H1 (cell line): ENCODE measurements around the gene PLAU. TPM values are rescaled to one million over a fixed set of nuclear protein-coding genes. Genes with fewer than 3 reads are reported as not detected.

Experiments
- CTCF ChIA-PET: fragments of 300-600 bp; sonication (Branson Sonifier 250); formaldehyde crosslinking; loops from one replicate; lab custom pipeline; 2021; ENCODE audit not compliant: partially characterized antibody; lab: Charles Lee
- POLR2A ChIA-PET: fragments of 300-600 bp; sonication (Branson Sonifier 250); formaldehyde crosslinking; loops from one replicate; lab custom pipeline; 2021; ENCODE audit warnings: inconsistent platforms; ENCODE audit not compliant: partially characterized antibody; lab: Charles Lee
- DNase-seq, 2 experiments: peaks; one replicate each; pipeline versions ENCODE4 v3.0.0 to v3.0.0-alpha.2; 2010 to 2022; ENCODE audit warnings: low spot score in 2 of 2, low read depth in 1 of 2, mixed read lengths in 1 of 2
- FAIRE-seq: peaks from 2 replicates; lab custom pipeline; 2011; peaks lifted over from hg19 to GRCh38; lab: Jason Lieb, UNC
- H2AFZ ChIP-seq: 2 replicates; pipeline ENCODE4 v1.8.1; 2012; ENCODE audit warnings: low read length, inconsistent platforms
- H2AK5ac ChIP-seq: 2 replicates; pipeline ENCODE4 v1.6.1; 2013; ENCODE audit warnings: low read depth, low read length
- H2BK120ac ChIP-seq: replicated peaks from 2 replicates; pipeline ENCODE3; 2013; ENCODE audit warnings: low read depth, low read length, inconsistent platforms
- H2BK12ac ChIP-seq: 2 replicates; pipeline ENCODE4 v1.6.1; 2013; ENCODE audit warnings: low read depth, low read length
- H2BK15ac ChIP-seq: 2 replicates; pipeline ENCODE4 v1.6.1; 2013; ENCODE audit warnings: low read length
- H2BK20ac ChIP-seq: 2 replicates; pipeline ENCODE4 v1.6.1; 2013; ENCODE audit warnings: low read length
- H2BK5ac ChIP-seq: 2 replicates; pipeline ENCODE4 v1.6.1; 2013; ENCODE audit warnings: low read depth, low read length
- H3K14ac ChIP-seq: 2 replicates; pipeline ENCODE4 v1.6.1; 2013; ENCODE audit warnings: inconsistent platforms; ENCODE audit not compliant: insufficient read length
- H3K18ac ChIP-seq: 2 replicates; pipeline ENCODE4 v1.6.1; 2013; ENCODE audit warnings: low read length; ENCODE audit errors: extremely low read depth
- H3K23ac ChIP-seq: 2 replicates; pipeline ENCODE4 v1.6.1; 2013; ENCODE audit warnings: inconsistent platforms; ENCODE audit not compliant: insufficient read length
- H3K23me2 ChIP-seq: 2 replicates; pipeline ENCODE4 v1.6.1; 2013; ENCODE audit warnings: low read depth, low read length
- H3K27ac ChIP-seq: 2 replicates; pipeline ENCODE4 v1.6.1; 2011; ENCODE audit warnings: low read depth, low read length, inconsistent platforms
- H3K27me3 ChIP-seq, 4 experiments: replicated peaks in 1 of 4; 1 replicate in 1 of 4; 2 replicates in 3 of 4; pipeline versions ENCODE4 v1.6.1 to v1.8.1; 2011 to 2013; ENCODE audit warnings: low read length in 3 of 4, mild to moderate bottlenecking in 3 of 4, inconsistent platforms in 2 of 4, mixed read lengths in 2 of 4, moderate library complexity in 1 of 4; ENCODE audit not compliant: control insufficient read depth in 3 of 4, insufficient read depth in 3 of 4; ENCODE audit errors: extremely low read depth in 1 of 4
- H3K36me3 ChIP-seq, 4 experiments: 2 replicates each; pipeline versions ENCODE4 v1.6.1 to v1.8.1; 2011 to 2013; ENCODE audit warnings: mild to moderate bottlenecking in 4 of 4, low read length in 3 of 4, moderate library complexity in 2 of 4, control low read depth in 1 of 4, inconsistent platforms in 1 of 4; ENCODE audit not compliant: insufficient read depth in 4 of 4, control insufficient read depth in 2 of 4
- H3K4ac ChIP-seq: replicated peaks from 2 replicates; pipeline ENCODE3; 2013; ENCODE audit warnings: low read length, low read depth, mixed read lengths, inconsistent platforms; ENCODE audit not compliant: insufficient read length
- H3K4me1 ChIP-seq, 4 experiments: replicated peaks in 1 of 4; 1 replicate in 1 of 4; 2 replicates in 3 of 4; pipeline versions ENCODE4 v1.6.1 to v1.8.1; 2011 to 2013; ENCODE audit warnings: low read length in 3 of 4, inconsistent platforms in 2 of 4, mixed read lengths in 1 of 4; ENCODE audit not compliant: insufficient read depth in 4 of 4, control insufficient read depth in 3 of 4
- H3K4me2 ChIP-seq, 2 experiments: 2 replicates each; pipeline versions ENCODE4 v1.6.1 to v1.8.1; 2011 to 2013; ENCODE audit warnings: low read depth in 2 of 2, low read length in 2 of 2, control low read depth in 1 of 2, inconsistent platforms in 1 of 2, mild to moderate bottlenecking in 1 of 2; ENCODE audit not compliant: insufficient read depth in 1 of 2
- H3K4me3 ChIP-seq, 4 experiments: fragments of 200-600, 300-600 bp in 1 of 4; sonication (generic), shearing (Covaris generic), sonication (Bioruptor Twin) in 1 of 4; 2 replicates each; pipeline versions ENCODE4 v1.5.1 to v1.8.1; 2011 to 2016; ENCODE audit warnings: low read length in 4 of 4, low read depth in 3 of 4, control low read depth in 2 of 4, inconsistent platforms in 2 of 4, mild to moderate bottlenecking in 2 of 4, mixed read lengths in 1 of 4, moderate library complexity in 1 of 4; ENCODE audit not compliant: insufficient read depth in 2 of 4; ENCODE audit errors: extremely low read depth in 1 of 4
- H3K56ac ChIP-seq: replicated peaks from 2 replicates; pipeline ENCODE3; 2013; ENCODE audit warnings: low read depth, mild to moderate bottlenecking, mixed read lengths, low read length, inconsistent platforms; ENCODE audit not compliant: insufficient read length
- H3K79me1 ChIP-seq: 2 replicates; pipeline ENCODE4 v1.6.1; 2013; ENCODE audit warnings: low read depth, low read length, control low read depth
- H3K79me2 ChIP-seq, 2 experiments: 2 replicates each; pipeline versions ENCODE4 v1.6.1 to v1.8.1; 2012 to 2013; ENCODE audit warnings: low read length in 2 of 2, mild to moderate bottlenecking in 2 of 2, inconsistent platforms in 1 of 2; ENCODE audit not compliant: insufficient read depth in 2 of 2, control insufficient read depth in 1 of 2
- H3K9ac ChIP-seq, 4 experiments: replicated peaks in 1 of 4; 1 replicate in 1 of 4; 2 replicates in 3 of 4; pipeline versions ENCODE4 v1.6.1 to v1.8.1; 2011 to 2013; ENCODE audit warnings: low read depth in 3 of 4, low read length in 3 of 4, control low read depth in 2 of 4, mild to moderate bottlenecking in 2 of 4, moderate library complexity in 2 of 4, inconsistent platforms in 1 of 4; ENCODE audit errors: extremely low read depth in 1 of 4
- H3K9me3 ChIP-seq, 2 experiments: 2 replicates each; pipeline versions ENCODE4 v1.6.1 to v1.8.1; 2012 to 2013; ENCODE audit warnings: mild to moderate bottlenecking in 2 of 2, moderate library complexity in 2 of 2, control low read depth in 1 of 2, inconsistent platforms in 1 of 2, low read depth in 1 of 2, low read length in 1 of 2, mixed read lengths in 1 of 2; ENCODE audit not compliant: insufficient read depth in 2 of 2
- H4K20me1 ChIP-seq, 2 experiments: replicated peaks in 1 of 2; 2 replicates each; pipeline versions ENCODE3 to v1.8.1; 2011 to 2013; ENCODE audit warnings: inconsistent platforms in 2 of 2, low read length in 2 of 2, mild to moderate bottlenecking in 1 of 2; ENCODE audit not compliant: insufficient read depth in 2 of 2, control insufficient read depth in 1 of 2
- H4K5ac ChIP-seq: 2 replicates; pipeline ENCODE4 v1.6.1; 2013; ENCODE audit warnings: low read length, low read depth, mixed read lengths, inconsistent platforms; ENCODE audit not compliant: insufficient read length
- H4K8ac ChIP-seq: 2 replicates; pipeline ENCODE4 v1.8.0; 2013; ENCODE audit warnings: mild to moderate bottlenecking, moderate library complexity, low read length, inconsistent platforms; ENCODE audit not compliant: insufficient read depth; ENCODE audit errors: extremely low read depth
- H4K91ac ChIP-seq: replicated peaks from 2 replicates; pipeline ENCODE3; 2013; ENCODE audit warnings: low read length, mixed read lengths, inconsistent platforms; ENCODE audit not compliant: insufficient read length
- NANOG ChIP-seq: IDR thresholded peaks from 2 replicates; pipeline ENCODE4 v1.6.1; 2011; ENCODE audit warnings: low read length, low read depth, mild to moderate bottlenecking, inconsistent platforms; ENCODE audit not compliant: insufficient read depth, poor library complexity, severe bottlenecking
- POLR2A ChIP-seq, 2 experiments: IDR thresholded peaks; 1 replicate in 1 of 2; 2 replicates in 1 of 2; pipeline ENCODE4 v1.6.1; 2011; ENCODE audit warnings: low read depth in 2 of 2, low read length in 2 of 2, mild to moderate bottlenecking in 2 of 2; ENCODE audit errors: control extremely low read depth in 1 of 2
- POLR2AphosphoS5 ChIP-seq: IDR thresholded peaks from 2 replicates; pipeline ENCODE4 v1.6.1; 2011; ENCODE audit warnings: low read depth, low read length
- RBBP5 ChIP-seq: IDR thresholded peaks from 2 replicates; pipeline ENCODE4 v1.7.1; 2012; ENCODE audit warnings: low read depth, mild to moderate bottlenecking, inconsistent platforms, low read length, moderate library complexity, borderline replicate concordance
- TBP ChIP-seq: IDR thresholded peaks from 2 replicates; pipeline ENCODE4 v1.6.1; 2011; ENCODE audit warnings: low read depth, low read length, improper control_type of control experiment
- WGBS, 2 experiments: shearing (Covaris generic) in 1 of 2; methylation state at CpG; one replicate each; pipeline versions ENCODE4 v1.1.6 to v1.1.7; 2013 to 2015; ENCODE audit warnings: low lambda C conversion rate in 2 of 2, mixed read lengths in 2 of 2, inconsistent platforms in 1 of 2, low coverage in 1 of 2, missing lambda C conversion rate in 1 of 2; ENCODE audit not compliant: insufficient replicate concordance in 2 of 2, insufficient coverage in 1 of 2, insufficient read length in 1 of 2; ENCODE audit errors: extremely low coverage in 1 of 2, missing lambda C conversion rate in 1 of 2; 5-methylcytosine and 5-hydroxymethylcytosine counted together
- polyA plus RNA-seq, 7 experiments: library from polyadenylated mRNA; depleted of rRNA in 3 of 7; stranded (reverse) in 5 of 7; unstranded in 2 of 7; fragments of >200 nt in 5 of 7; fragments of 200-250 nt in 2 of 7; gene quantifications; 1 replicate in 5 of 7; 2 replicates in 1 of 7; 4 replicates in 1 of 7; pipeline versions ENCODE4 v1.2.1 to v1.2.3, GENCODE V29; 2011 to 2013; ENCODE audit warnings: missing spikeins in 2 of 7, mixed read lengths in 2 of 7
- total RNA-seq: library from RNA; stranded (reverse); fragmentation: NEBNext Ultra II Directional; extraction: Animal tissue kit (Norgen Biotek cat#: 25700); gene quantifications from 2 replicates; pipeline ENCODE4 v1.2.1, GENCODE V29; 2021

PLAU gene
- total and polyA plus RNA-seq, 2 of the 8 experiments (the other 6 are each of a cell fraction or from before 2014, with no cell fraction given), result 16.2 to 26.1 TPM

DNA sequence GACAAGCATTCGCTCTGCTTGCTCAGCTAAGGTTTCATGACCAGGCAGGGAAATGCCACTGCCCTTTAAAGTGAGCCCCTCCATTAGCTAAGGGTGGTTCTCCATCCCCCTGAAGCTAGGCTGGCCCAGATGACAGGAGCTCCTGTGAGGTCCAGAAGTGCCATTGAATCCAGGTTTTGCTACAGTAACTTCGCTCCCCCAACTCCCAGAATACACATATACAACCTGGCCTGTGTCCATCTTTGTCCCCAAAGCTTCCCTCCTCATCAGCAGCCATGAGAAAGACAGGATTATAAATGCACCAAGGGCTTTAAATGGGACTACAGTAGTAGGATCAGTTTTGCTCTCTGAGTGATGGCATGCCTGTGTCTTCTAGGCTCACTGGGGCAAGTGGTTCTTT, 51.5 kb downstream of the PLAU start:
- FAIRE-seq (no peak), DNase-seq (no peak)
- Histone ChIP-seq H2BK5ac (0 out of 2 replicates have a peak overlapping the region, but pooled peaks have one; percentile 26), H3K9ac (no peak overlapping the region), H3K23ac (no peak overlapping the region), H3K27me3 (no peaks in the 10 kb centered on the region), H3K4me1 (peaks cover 5 to 17% (median 15%) of the 10 kb centered on the region in 4 experiments), H3K79me2 (no peaks in the 10 kb centered on the region), H2BK12ac (peak overlapping the region; percentile 51; the same call in 1 of the 2 replicates), H3K79me1 (no peaks in the 10 kb centered on the region), H3K4me2 (no peak overlapping the region), H3K4ac (no peak overlapping the region), H4K5ac (no peak overlapping the region), H4K20me1 (no peaks in the 10 kb centered on the region), H2BK120ac (no peak overlapping the region), H3K14ac (no peak overlapping the region), H2BK15ac (peak overlapping the region; percentile 14), H3K9me3 (no peaks in the 10 kb centered on the region), H2BK20ac (peak overlapping the region; percentile 84; the same call in 1 of the 2 replicates), H3K36me3 (no peaks in the 10 kb centered on the region), H4K91ac (peak overlapping the region; percentile 71), H4K8ac (no peak overlapping the region), H3K18ac (no peak overlapping the region), H3K27ac (no peak overlapping the region), H2AFZ (peak overlapping the region; percentile 93), H3K56ac (no peak overlapping the region), H3K4me3 (no peak overlapping the region), H2AK5ac (no peak overlapping the region), H3K23me2 (no peaks in the 10 kb centered on the region)
- TF ChIP-seq TBP (no peak), RBBP5 (no peak), POLR2AphosphoS5 (no peak), NANOG (no peak), POLR2A (IDR thresholded peaks at IDR 0.05; ENCODE audit: control extremely low read depth in 1 of 2, low read depth in 2 of 2, low read length in 2 of 2) (no peak)
- ChIA-PET CTCF (interaction anchor here (0.7 to 7.8 kb wide), 6 partner anchors 9 to 331 kb away, joined by 3 to 47 read pairs (median 4); no protein-coding TSS in a partner anchor), POLR2A (interaction anchor here (0.6 to 8.5 kb wide), 8 partner anchors 9 to 154 kb away, joined by 3 to 261 read pairs (median 4); partner anchors contain the start of genes PLAU and VCL)
- 92% methylated on average over 2 of the region's 2 CpGs; no CpG with 5 or more reads in 1 of the 2 experiments for WGBS, 2 experiments
